ENCODE results near the gene ZCCHC24.
"Not testable (repeated sequence)": the region's sequence is repeated elsewhere in the genome, so short reads cannot be mapped to it uniquely, and the experiment has no call there.

The ZCCHC24 gene

DNA sequence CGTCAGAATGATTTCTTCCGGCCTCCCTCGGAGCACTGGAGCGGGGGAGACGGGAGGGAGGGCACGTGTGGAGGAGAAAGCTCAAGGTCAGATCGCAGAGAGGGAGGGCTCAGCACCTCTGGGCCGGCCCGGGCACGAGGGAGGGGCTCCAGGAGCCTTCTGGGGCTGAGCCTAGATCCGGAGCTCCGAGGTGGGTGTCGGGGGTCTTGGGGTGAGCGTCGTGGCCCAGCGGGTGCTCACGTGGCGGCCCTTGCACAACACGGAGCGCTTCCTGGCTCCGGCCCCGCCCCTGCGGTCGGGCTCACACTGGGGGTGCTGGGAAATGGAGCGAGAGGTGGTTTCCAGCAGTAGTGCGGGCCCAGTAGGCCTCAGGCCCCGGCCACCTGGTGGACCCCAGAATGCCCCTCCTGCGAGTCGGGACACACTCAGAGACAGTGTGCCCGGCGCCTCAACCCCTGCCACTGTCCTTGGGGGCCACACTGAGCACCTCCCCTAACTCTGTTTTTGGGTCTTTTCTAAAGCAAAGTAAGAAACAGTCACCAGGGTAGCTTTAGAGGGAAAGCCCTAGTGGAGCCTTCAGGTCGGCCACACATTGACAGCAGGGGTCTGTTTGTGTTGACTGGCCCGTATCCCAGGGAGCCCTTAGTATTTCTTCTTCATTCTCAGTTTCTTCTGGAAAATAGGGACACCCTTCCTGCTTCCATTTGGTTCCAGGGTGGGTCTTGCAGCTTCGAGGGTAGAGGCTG lies 97.4 kb downstream of the ZCCHC24 start:
- peak; percentile 41 to 63 for DNase-seq (ENCODE audit: low read depth in 1 of 2, low spot score in 1 of 2)

DNA sequence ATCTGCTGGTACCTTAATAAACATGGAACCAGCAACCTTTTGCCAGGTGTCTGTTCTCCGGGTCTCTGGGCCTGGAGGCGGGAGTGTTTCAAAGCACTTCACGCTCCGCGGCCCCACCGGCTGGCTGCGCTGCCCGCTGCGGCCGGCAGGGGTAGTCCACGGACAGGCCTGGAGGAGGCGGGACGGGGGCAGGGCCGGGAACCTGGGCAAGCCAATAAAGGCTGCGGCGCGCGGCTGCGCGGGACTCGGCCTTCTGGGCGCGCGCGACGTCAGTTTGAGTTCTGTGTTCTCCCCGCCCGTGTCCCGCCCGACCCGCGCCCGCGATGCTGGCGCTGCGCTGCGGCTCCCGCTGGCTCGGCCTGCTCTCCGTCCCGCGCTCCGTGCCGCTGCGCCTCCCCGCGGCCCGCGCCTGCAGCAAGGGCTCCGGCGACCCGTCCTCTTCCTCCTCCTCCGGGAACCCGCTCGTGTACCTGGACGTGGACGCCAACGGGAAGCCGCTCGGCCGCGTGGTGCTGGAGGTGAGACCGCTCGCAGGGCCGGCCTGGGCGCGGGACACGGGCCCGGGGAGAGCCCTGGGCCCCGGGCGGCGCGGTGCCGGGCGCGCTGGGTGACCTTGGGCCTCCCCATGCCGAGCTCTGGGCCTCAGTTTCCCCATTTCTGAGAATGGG lies 98.1 kb downstream of the ZCCHC24 start, which contains the start of gene PPIF:
PPIF (plus strand) TSS at position 244 of the 668 bp plus-strand sequence; CDS start at position 324, 80 bp downstream.
- peak; percentile 77 to 93 for DNase-seq (ENCODE audit: low read depth in 1 of 2, low spot score in 1 of 2)

DNA sequence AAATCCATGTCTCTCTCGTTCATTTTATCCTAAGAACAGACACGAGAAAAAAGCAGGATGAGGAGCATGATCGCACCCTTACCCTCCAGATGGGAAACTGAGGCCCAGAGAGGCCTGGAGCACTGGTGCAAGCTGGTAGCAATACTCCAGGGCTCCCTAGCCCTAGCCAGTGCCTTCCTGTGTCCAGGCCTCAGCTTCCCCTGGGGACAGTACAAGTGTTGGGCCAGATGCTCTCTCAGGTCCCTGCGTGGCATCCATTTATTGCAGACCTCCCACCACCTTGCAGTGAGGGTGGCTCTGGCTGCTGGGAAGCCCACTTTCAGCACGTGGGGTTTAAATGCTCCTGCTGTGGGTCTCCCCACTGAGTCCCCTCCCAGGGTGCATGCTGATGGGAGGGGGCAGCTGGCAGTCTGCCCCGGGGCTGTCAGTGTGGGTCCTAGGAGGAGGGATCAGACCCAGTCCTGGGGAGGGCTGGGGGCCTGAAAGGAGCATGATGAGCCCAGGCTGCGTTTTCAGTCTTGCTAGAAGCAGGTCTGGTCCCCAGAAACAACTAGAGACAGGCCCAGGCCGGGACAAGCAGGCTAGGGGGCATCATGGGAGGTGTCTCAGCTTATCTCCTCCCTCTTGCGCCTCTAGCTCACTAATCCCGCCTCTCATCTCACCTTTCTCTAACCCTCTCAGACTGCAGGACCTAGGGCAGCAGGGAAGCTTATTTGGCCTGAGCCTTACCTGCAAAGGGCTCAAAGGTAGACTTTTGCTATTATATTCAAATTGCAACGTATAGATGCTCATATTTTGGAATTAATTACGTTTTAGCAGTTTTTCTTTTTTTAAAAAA lies 98.8 kb downstream of the ZCCHC24 start:
- DNase-seq (ENCODE audit: low read depth in 1 of 2, low spot score in 1 of 2): no peak

DNA sequence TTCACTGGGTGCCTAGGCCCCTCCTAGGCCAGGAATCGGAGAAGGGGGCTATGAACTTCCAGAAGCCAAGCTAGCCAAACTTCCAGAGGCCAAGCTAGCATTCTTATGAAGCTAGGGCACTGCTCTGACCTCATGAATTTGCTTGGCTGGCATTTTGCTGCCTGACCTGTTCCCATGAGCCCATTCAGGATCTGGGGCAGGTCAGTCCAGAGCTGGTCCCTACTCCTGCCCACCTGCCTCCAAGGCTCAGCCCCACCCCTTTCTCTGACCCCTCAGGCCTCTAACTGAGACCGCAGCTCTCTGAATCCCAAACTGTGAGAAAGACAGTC lies 99.4 kb downstream of the ZCCHC24 start:
- no peak for DNase-seq (ENCODE audit: low read depth in 1 of 2, low spot score in 1 of 2)

DNA sequence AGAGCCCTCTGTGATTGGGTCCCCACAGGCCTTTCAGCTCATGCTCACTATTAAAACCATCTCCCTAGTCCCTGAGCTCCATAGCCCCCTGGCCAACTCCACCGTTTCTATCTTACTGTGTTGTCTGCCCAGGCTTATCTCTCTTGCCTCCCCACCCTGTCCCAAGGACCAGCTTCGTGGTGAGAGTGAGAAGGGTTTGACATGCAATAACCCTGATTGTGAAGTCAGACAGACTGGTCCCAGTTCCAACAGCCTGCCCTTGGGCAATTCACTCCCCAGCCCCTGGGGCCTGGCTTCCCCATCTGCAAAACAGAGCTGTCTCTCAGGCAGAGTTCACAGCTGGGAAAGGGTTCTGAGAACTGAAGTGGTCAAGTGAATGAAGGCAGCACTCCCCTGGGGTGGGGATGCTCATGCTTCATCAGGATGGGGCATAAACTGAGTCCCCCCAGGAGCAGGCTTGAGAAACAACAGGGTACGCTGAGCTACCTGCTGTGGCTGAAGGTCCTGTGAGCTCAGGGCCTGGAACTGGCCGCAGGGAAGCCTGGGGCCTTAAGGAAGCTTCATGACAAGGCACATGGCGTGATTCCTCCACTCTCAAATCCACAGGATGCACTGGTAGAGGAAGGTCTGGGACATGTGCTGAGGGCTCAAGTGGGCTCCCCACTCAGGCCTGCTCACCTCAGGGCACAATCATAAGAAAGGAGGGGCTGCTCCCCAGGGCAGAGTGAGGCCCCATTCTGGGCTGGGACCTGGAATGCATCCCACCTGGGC lies 100.0 kb downstream of the ZCCHC24 start:
- DNase-seq (ENCODE audit: low read depth in 1 of 2, low spot score in 1 of 2): no peak

DNA sequence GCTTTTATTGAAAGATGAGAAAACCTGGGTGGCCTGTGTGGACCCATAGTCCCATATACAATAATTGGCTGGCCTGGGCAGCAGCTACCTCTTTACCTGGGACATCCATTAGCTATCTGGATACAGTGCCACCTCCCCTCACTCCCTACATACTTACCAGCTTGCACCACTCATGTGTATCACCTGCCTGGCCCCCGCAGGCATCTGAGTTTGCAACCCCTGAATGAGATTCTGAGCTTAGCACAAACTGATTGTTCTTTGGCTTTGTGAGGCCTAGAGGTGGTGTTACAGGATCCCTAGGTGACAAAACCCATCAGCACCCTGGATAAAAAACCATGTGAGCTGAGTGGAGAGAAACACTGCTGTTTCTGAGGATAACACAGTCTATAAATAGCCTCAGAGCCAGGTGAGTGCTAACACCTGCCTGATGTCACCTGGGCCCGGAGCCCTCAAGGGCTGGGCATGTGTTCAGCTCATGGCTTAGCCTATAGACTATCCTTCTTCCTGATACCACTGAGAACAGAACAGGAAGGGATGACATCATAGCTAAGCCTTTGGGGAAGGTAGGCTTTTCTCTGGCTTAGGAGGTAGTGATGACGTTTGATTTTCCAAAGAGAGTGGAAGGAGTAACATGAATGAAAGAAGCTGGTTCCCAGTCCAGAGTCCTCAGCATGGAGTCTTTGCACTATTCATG lies 100.8 kb downstream of the ZCCHC24 start:
- DNase-seq (ENCODE audit: low read depth in 1 of 2, low spot score in 1 of 2): no peak

- no peak for DNase-seq (ENCODE audit: low read depth in 1 of 2, low spot score in 1 of 2)
Measured at GRCh38 chr10:79342811-79343561, 102.4 kb downstream of the ZCCHC24 start.

GRCh38 chr10:79342295-79342761 lies 103.1 kb downstream of the ZCCHC24 start:
- no peak for DNase-seq (ENCODE audit: low read depth in 1 of 2, low spot score in 1 of 2)

DNA sequence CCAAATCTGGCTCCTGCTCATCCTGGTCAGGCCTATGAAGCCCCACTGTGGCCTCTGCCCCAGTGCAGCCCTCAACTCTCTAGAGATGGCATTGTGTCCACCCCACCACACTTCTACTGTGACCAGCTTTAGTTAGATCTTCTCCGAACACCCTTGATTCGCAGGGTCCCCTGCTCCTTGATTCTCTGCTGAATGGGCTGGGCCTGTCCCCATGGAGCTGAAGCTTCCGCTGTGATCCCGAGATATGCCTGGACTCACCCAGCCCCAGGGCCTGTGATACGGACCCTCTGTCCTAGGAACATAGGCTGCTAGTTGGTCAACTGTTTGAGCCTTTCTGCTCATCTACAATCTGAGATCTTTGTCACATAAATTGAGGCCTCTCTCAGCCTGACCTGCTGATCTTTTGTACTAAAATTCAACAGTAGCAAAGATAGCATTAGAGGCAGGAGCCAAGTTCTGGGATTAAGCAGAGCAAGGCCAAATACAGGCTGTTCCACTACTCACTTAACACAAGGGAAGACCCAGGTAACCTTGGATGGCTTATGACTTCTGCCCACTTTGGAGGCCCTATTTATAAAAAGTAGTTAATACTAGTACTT lies 104.7 kb downstream of the ZCCHC24 start:
- no peak for DNase-seq (ENCODE audit: low read depth in 1 of 2, low spot score in 1 of 2)

DNA sequence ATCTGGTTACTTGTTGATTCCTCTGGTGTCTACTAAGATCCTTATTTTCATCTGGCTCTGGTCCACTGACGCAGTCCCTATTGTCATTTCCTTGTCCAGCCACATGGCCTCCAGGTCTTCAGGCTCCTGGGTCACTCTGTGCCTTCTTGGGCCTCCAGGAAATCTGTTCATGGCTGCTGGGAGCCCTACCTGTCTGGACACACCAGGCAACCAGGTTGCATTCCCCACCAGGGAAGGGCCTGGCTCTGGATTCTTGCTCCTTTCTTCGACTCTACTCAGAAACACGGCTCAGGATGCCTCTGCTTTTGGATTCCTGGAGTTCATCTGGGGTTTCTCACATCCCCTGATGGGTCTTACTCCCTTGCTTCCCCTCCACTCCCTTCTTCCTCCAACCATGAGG lies 106.2 kb downstream of the ZCCHC24 start:
- no peak for DNase-seq (ENCODE audit: low read depth in 1 of 2, low spot score in 1 of 2)

- not testable (repeated sequence) for DNase-seq (ENCODE audit: low read depth in 1 of 2, low spot score in 1 of 2)
Measured at GRCh38 chr10:79337783-79338469, 107.5 kb downstream of the ZCCHC24 start.

GRCh38 chr10:79336739-79337138 lies 108.7 kb downstream of the ZCCHC24 start:
- DNase-seq (ENCODE audit: low read depth in 1 of 2, low spot score in 1 of 2): no peak

DNA sequence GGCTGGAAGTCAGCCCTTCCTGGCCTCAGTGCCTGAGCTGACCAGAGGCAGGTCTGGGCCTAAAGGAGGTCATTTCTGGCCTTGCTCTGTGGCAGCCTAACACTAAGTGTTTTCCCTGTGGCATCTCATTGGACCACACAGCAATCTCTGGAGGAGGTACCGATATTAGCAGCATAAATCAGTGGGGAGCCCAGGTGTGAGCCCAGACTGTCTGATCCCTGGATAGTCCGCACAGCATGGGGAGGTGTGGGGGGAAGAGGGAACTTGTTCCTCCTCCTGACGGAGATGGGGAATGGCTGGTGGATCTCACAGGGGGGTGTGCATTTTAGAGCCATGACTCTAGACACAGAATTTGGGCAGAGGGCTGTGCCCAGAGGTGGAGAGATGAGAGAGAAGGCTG lies 109.1 kb downstream of the ZCCHC24 start:
- DNase-seq (ENCODE audit: low read depth in 1 of 2, low spot score in 1 of 2): no peak

DNA sequence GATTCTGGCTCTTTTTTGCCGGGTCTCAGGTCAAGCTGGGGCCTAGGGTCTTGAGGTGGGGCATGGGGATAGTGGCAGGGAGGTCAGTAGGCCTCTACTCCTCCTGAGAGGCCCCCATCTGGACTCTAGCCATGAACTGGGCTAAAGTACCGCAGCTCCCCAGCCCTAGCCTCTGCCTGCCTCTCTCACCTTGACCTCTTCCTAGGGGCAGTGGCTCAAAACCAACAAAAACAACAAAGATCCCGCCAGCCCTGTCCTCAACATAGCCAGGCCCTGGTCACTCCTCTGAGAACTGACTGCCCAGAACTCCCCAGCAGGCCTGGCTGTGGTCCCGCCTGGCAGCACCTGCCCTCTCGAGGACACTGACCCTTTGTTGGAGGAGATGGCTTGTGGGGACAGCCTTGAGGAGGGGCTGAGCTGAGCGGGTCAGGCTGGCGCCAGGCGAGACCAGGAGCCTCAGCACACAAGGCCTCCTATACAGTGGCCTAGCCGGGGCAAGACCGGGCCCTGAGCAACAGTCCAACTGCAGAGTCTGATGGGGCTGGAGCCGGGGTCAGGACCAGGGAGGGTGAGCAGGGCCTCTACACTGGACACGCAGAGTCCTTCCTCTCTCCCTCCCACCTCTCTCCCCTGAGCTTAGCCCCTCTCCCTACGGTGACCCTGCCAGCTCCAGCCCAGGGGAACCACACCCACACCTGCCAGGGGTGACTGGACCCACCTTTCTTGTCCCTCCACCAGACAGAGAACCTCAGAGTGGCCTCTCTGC lies 109.8 kb downstream of the ZCCHC24 start:
- DNase-seq (ENCODE audit: low read depth in 1 of 2, low spot score in 1 of 2): no peak

- DNase-seq (ENCODE audit: low read depth in 1 of 2, low spot score in 1 of 2): no peak
Measured at GRCh38 chr10:79335094-79335469, 110.3 kb downstream of the ZCCHC24 start.

DNA sequence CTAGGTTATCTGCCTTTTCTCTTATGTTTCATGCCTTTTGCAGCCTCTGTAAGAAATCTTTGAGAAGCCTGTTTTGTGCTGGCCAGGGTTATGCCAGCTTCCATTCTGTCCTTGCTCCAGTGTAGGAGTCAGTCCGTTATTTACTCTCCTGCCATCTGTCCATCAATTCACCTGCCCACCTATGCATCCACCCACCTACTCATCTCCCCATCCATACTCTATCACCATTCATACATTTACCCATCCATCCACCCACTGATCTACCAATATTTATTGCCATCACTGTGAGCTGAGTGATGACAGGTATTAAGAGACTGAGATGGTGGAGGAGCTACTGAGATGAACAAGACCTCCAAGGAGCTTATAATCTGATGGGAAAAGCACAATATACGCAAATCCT lies 110.9 kb downstream of the ZCCHC24 start:
- no peak for DNase-seq (ENCODE audit: low read depth in 1 of 2, low spot score in 1 of 2)

DNA sequence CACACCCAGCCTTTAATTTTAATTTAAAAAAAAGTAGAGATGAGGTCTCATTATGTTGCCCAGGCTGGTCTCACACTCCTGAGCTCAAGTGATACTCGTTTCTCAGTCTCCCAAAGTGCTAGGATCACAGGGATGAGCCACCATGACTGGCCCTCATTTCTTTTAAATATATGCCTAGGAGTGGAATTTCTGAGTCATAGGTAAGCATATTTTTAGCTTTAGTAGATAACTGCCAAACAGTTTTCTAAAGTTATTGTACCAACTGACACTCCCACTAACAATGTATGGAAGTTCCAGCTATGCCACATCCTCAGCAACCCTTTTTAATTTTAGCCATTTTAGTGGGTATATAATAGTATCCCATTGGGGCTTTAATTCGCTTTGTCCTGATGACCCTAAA lies 111.9 kb downstream of the ZCCHC24 start:
- DNase-seq (ENCODE audit: low read depth in 1 of 2, low spot score in 1 of 2): no peak

All from activated T-helper 1 cell treated with anti-CD3 and anti-CD28 coated beads, Interleukin-2, amount 50 U/mL, for 16 hours (primary cell).